Subcutaneous adipose tissue (tissue), 4 donors: ENCODE measurements around the gene IFNA7. TPM values are rescaled to one million over a fixed set of nuclear protein-coding genes. Genes with fewer than 3 reads are reported as not detected.
"Not testable (repeated sequence)": the region's sequence is repeated elsewhere in the genome, so short reads cannot be mapped to it uniquely, and the experiment has no call there.

Source experiments
- total RNA-seq, 4 donors: library from RNA; depleted of rRNA; stranded (reverse); fragments of >200 nt; gene quantifications; one replicate each; pipeline ENCODE4 v1.1.0, GENCODE V29; 2016
- TF ChIP-seq, protein P1 (sequence below): fragments of 450-650 bp; IDR thresholded peaks from one replicate; pipeline ENCODE4 v1.5.1; 2016; ENCODE audit warnings: low read depth, mild to moderate bottlenecking, control low read depth, antibody characterized with exemption, moderate library complexity

The IFNA7 gene
- not detected for total RNA-seq

GRCh38 chr9:21202105-21202504 is at the start of gene IFNA7:
Gene IFNA7, minus strand, starts transcription at chr9:21202205. Its CDS starts 40 bp downstream, at chr9:21202165.
- TF ChIP-seq, protein P1, sequence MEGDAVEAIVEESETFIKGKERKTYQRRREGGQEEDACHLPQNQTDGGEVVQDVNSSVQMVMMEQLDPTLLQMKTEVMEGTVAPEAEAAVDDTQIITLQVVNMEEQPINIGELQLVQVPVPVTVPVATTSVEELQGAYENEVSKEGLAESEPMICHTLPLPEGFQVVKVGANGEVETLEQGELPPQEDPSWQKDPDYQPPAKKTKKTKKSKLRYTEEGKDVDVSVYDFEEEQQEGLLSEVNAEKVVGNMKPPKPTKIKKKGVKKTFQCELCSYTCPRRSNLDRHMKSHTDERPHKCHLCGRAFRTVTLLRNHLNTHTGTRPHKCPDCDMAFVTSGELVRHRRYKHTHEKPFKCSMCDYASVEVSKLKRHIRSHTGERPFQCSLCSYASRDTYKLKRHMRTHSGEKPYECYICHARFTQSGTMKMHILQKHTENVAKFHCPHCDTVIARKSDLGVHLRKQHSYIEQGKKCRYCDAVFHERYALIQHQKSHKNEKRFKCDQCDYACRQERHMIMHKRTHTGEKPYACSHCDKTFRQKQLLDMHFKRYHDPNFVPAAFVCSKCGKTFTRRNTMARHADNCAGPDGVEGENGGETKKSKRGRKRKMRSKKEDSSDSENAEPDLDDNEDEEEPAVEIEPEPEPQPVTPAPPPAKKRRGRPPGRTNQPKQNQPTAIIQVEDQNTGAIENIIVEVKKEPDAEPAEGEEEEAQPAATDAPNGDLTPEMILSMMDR = not testable (repeated sequence)

DNA sequence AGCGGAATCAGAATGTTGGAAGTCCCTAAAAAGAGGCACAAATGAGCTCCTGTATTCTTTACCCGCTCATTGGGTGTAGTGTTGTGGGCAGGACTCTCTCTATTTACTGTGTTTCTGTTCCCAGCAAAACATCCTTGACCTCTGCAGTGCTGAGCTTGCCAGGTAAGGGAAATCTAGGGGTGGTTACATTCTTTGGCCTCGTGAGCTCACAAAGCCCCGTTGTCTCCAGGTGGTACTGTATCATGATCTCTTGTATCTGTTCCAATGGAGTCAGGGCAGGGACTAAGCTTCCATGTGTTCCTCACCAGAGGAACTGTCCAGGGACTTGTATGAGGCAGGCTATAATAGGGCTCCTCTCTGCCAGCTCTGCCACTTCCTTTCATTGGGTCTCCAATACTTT is 49.6 kb upstream of the IFNA7 start:
- TF ChIP-seq, protein P1 = no peak

GRCh38 chr9:21251190-21251589 is 49.2 kb upstream of the IFNA7 start:
- TF ChIP-seq, protein P1 = no peak

GRCh38 chr9:21244836-21245235 is 42.8 kb upstream of the IFNA7 start:
- TF ChIP-seq, protein P1 = no peak

- TF ChIP-seq, protein P1 = no peak
Observed at GRCh38 chr9:21239911-21240310, 37.9 kb upstream of the IFNA7 start, which contains the start of gene IFNA14. Gene IFNA14, minus strand, starts transcription at chr9:21240005. Its CDS starts 70 bp downstream, at chr9:21239935.

- TF ChIP-seq, protein P1 = no peak
Observed at GRCh38 chr9:21234153-21234687, 32.2 kb upstream of the IFNA7 start.

- TF ChIP-seq, protein P1 = no peak
Observed at GRCh38 chr9:21233258-21233657, 31.3 kb upstream of the IFNA7 start.
